WTC11 (cell line): Measurements from ENCODE around the gene HINT2. TPM values are rescaled to one million over a fixed set of nuclear protein-coding genes. Genes with fewer than 3 reads are reported as not detected.

Experiments used
- ATAC-seq: fragments of 200-7000 bp; cut with Tn5 transposase; 2 replicates; pipeline ENCODE4 v1.10.0; 2021; ENCODE audit warnings: mild to moderate bottlenecking, moderate library complexity
- CTCF ChIA-PET: fragments of 300-600 bp; sonication (Branson Sonifier 250); formaldehyde crosslinking; loops from one replicate; lab custom pipeline; 2021; ENCODE audit warnings: antibody characterized with exemption; lab: Charles Lee
- POLR2A ChIA-PET: fragments of 350-600 bp; sonication (Branson Sonifier 250); formaldehyde crosslinking; loops from one replicate; lab custom pipeline; 2021; ENCODE audit warnings: antibody characterized with exemption; lab: Charles Lee
- DNase-seq: peaks from one replicate; pipeline ENCODE4 v3.0.0; 2021; ENCODE audit warnings: low spot score
- H3K27ac Mint-ChIP-seq: 2 replicates; pipeline ENCODE4 v1.8.0; 2021; ENCODE audit warnings: mixed read lengths
- H3K27me3 Mint-ChIP-seq: 2 replicates; pipeline ENCODE4 v1.8.0; 2021; ENCODE audit warnings: low read depth, mild to moderate bottlenecking, moderate library complexity, mixed read lengths
- H3K36me3 Mint-ChIP-seq: 2 replicates; pipeline ENCODE4 v1.8.0; 2021; ENCODE audit warnings: mixed read lengths
- H3K4me1 Mint-ChIP-seq: 2 replicates; pipeline ENCODE4 v1.8.0; 2022; ENCODE audit warnings: mixed read lengths
- H3K4me3 Mint-ChIP-seq: 2 replicates; pipeline ENCODE4 v1.8.0; 2021; ENCODE audit warnings: mild to moderate bottlenecking, moderate library complexity, mixed read lengths
- H3K9me3 Mint-ChIP-seq: 2 replicates; pipeline ENCODE4 v1.8.0; 2021; ENCODE audit warnings: mixed read lengths
- CBFB ChIP-seq: sonication (generic); formaldehyde crosslinking; IDR thresholded peaks from 2 replicates; pipeline ENCODE4 v1.8.1; 2022; ENCODE audit warnings: mild to moderate bottlenecking, low read depth, missing genetic modification reagents
- CREM ChIP-seq: sonication (generic); formaldehyde crosslinking; IDR thresholded peaks from 2 replicates; pipeline ENCODE4 v1.8.1; 2022; ENCODE audit warnings: mild to moderate bottlenecking, missing genetic modification reagents, moderate library complexity
- FOXK1 ChIP-seq: sonication (generic); formaldehyde crosslinking; IDR thresholded peaks from 2 replicates; pipeline ENCODE4 v1.8.0; 2022; ENCODE audit warnings: mild to moderate bottlenecking, moderate library complexity, missing genetic modification reagents
- NFYB ChIP-seq: sonication (generic); formaldehyde crosslinking; conservative IDR thresholded peaks from 2 replicates; pipeline ENCODE4 v1.8.0; 2022; ENCODE audit warnings: low read depth, missing genetic modification reagents
- NR2C2 ChIP-seq: sonication (generic); formaldehyde crosslinking; IDR thresholded peaks from 2 replicates; pipeline ENCODE4 v1.8.0; 2022; ENCODE audit warnings: mild to moderate bottlenecking, missing genetic modification reagents
- OVOL2 ChIP-seq: fragments of 250-450 bp; sonication (Bioruptor Pico); IDR thresholded peaks from 2 replicates; pipeline ENCODE4 v1.9.0; 2021; ENCODE audit warnings: mild to moderate bottlenecking, borderline replicate concordance
- SMAD3 ChIP-seq: sonication (generic); formaldehyde crosslinking; IDR thresholded peaks from 2 replicates; pipeline ENCODE4 v1.8.0; 2022; ENCODE audit warnings: missing genetic modification reagents, mild to moderate bottlenecking, borderline replicate concordance
- TCF7 ChIP-seq: sonication (generic); formaldehyde crosslinking; IDR thresholded peaks from 2 replicates; pipeline ENCODE4 v1.8.0; 2022; ENCODE audit warnings: mild to moderate bottlenecking, low read depth, missing genetic modification reagents, moderate library complexity
- ZBTB21 ChIP-seq: sonication (generic); formaldehyde crosslinking; IDR thresholded peaks from 2 replicates; pipeline ENCODE4 v1.8.1; 2023; ENCODE audit warnings: mild to moderate bottlenecking, missing genetic modification reagents, borderline replicate concordance
- ZNF396 ChIP-seq: fragments of 250-450 bp; sonication (Bioruptor Pico); IDR thresholded peaks from 2 replicates; pipeline ENCODE4 v1.8.0; 2021; ENCODE audit warnings: mild to moderate bottlenecking, moderate library complexity, borderline replicate concordance
- ZNF416 ChIP-seq: fragments of 250-450 bp; sonication (Bioruptor Pico); IDR thresholded peaks from 2 replicates; pipeline ENCODE4 v1.9.0; 2021; ENCODE audit warnings: mild to moderate bottlenecking, inconsistent platforms
- ZNF671 ChIP-seq: fragments of 250-450 bp; sonication (Bioruptor Pico); IDR thresholded peaks from 2 replicates; pipeline ENCODE4 v1.8.0; 2021; ENCODE audit warnings: mild to moderate bottlenecking
- total RNA-seq: library from RNA; stranded (reverse); gene quantifications from 3 replicates; pipeline ENCODE4 v1.2.3, GENCODE V29; 2021
- TF ChIP-seq, protein P1 (sequence below): sonication (generic); formaldehyde crosslinking; IDR thresholded peaks from 2 replicates; pipeline ENCODE4 v1.8.1; 2022; ENCODE audit warnings: low read depth, missing genetic modification reagents, borderline replicate concordance
- TF ChIP-seq, protein P2 (sequence below): fragments of 250-450 bp; sonication (Bioruptor Pico); IDR thresholded peaks from 2 replicates; pipeline ENCODE4 v1.9.0; 2021; ENCODE audit warnings: moderate library complexity, mild to moderate bottlenecking, inconsistent platforms, borderline replicate concordance
- TF ChIP-seq, protein P3 (sequence below): sonication (generic); formaldehyde crosslinking; IDR thresholded peaks from 2 replicates; pipeline ENCODE4 v1.8.1; 2022; ENCODE audit warnings: mild to moderate bottlenecking, moderate library complexity, missing genetic modification reagents
- TF ChIP-seq, protein P4 (sequence below): fragments of 250-450 bp; sonication (Bioruptor Pico); IDR thresholded peaks from 2 replicates; pipeline ENCODE4 v1.8.0; 2021; ENCODE audit warnings: mild to moderate bottlenecking
- TF ChIP-seq, protein P5 (sequence below): fragments of 200-600 bp; IDR thresholded peaks from 2 replicates; pipeline ENCODE4 v1.8.0; 2022; ENCODE audit warnings: antibody characterized with exemption
- TF ChIP-seq, protein P6 (sequence below): fragments of 250-450 bp; sonication (Bioruptor Pico); IDR thresholded peaks from 2 replicates; pipeline ENCODE4 v1.9.0; 2021; ENCODE audit warnings: mild to moderate bottlenecking, borderline replicate concordance
- TF ChIP-seq, protein P7 (sequence below): fragments of 250-450 bp; sonication (Bioruptor Pico); IDR thresholded peaks from 2 replicates; pipeline ENCODE4 v1.9.0; 2021; ENCODE audit warnings: mild to moderate bottlenecking
- TF ChIP-seq, protein P8 (sequence below): sonication (generic); formaldehyde crosslinking; IDR thresholded peaks from 2 replicates; pipeline ENCODE4 v1.8.1; 2023; ENCODE audit warnings: mild to moderate bottlenecking, missing genetic modification reagents

HINT2 gene
- total RNA-seq, 1 experiment from 2014 or later, result 33.6 TPM

DNA sequence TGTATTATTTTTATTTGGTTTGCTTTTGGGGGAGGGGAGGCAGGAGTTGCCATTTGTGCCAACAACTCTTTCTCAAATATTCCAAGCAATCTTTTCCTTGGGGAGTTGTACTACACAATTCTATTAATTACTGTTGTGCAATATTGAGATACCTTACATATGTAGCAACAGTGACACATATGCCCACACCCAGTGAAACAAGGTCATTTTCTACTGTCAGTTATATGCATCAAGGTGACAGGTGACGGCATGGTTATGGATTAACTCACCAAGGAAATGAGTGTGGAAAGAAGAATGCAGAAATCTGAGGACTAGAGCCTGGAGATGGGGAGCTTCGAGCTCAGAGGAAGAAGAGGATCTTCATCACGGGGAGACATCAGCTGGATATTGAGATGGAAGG, 42.9 kb downstream of the HINT2 start:
- no peak overlapping the region for H3K4me3 Mint-ChIP-seq
- TF ChIP-seq, protein P1, sequence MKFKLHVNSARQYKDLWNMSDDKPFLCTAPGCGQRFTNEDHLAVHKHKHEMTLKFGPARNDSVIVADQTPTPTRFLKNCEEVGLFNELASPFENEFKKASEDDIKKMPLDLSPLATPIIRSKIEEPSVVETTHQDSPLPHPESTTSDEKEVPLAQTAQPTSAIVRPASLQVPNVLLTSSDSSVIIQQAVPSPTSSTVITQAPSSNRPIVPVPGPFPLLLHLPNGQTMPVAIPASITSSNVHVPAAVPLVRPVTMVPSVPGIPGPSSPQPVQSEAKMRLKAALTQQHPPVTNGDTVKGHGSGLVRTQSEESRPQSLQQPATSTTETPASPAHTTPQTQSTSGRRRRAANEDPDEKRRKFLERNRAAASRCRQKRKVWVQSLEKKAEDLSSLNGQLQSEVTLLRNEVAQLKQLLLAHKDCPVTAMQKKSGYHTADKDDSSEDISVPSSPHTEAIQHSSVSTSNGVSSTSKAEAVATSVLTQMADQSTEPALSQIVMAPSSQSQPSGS, result no peak
- TF ChIP-seq ZNF396, result no peak
- DNase-seq (no peak), ATAC-seq (no peak)
- ChIA-PET CTCF (interaction anchor here (0.8 to 3.3 kb wide), 4 partner anchors 18 to 161 kb away, joined by 3 to 18 read pairs (median 3); no protein-coding TSS in a partner anchor), POLR2A (no interaction called here)
- peaks cover 18% of the 10 kb centered on the region for H3K4me1 Mint-ChIP-seq
- H3K36me3 Mint-ChIP-seq, result no peaks in the 10 kb centered on the region
- no peaks in the 10 kb centered on the region for H3K27me3 Mint-ChIP-seq
- H3K27ac Mint-ChIP-seq, result no peak overlapping the region
- H3K9me3 Mint-ChIP-seq, result no peaks in the 10 kb centered on the region

DNA sequence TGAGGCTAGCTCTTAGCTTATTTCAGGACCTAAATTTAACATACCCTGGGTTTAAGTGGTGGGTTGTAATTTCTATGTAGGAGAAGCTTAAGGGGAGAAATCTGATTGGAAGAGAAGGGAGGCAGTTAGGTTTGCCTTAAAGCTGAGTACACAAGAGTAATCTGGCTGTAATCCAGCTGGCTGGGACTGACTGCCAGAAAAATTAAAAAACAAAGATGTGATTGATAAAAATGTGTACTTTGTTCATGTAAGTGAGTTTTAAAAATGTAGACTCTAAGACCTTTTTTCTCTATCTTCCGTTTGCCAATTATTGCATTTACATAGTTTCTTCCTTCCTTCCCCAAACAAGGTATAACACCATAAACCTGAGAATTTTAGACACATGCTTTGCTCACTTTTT, 43.3 kb downstream of the HINT2 start:
- H3K36me3 Mint-ChIP-seq, result no peaks in the 10 kb centered on the region
- POLR2A ChIA-PET, result interaction anchor here (1.4 kb wide), 1 partner anchor 15 kb away, joined by 6 read pairs; no protein-coding TSS in a partner anchor

More for the DNA sequence above, 43.3 kb downstream of the HINT2 start:
- H3K4me3 Mint-ChIP-seq, result no peak overlapping the region
- CTCF ChIA-PET, result interaction anchor here (0.6 to 3.3 kb wide), 4 partner anchors 11 to 131 kb away, joined by 3 to 18 read pairs (median 3); no protein-coding TSS in a partner anchor
- peaks cover 18% of the 10 kb centered on the region for H3K4me1 Mint-ChIP-seq
- H3K27ac Mint-ChIP-seq, result no peak overlapping the region
- no peaks in the 10 kb centered on the region for H3K9me3 Mint-ChIP-seq
- ATAC-seq (no peak), DNase-seq (no peak)
- H3K27me3 Mint-ChIP-seq, result no peaks in the 10 kb centered on the region
- TF ChIP-seq ZBTB21 (no peak), OVOL2 (no peak), FOXK1 (no peak), CREM (CRISPR knock-in tag) (no peak), SMAD3 (CRISPR knock-in tag) (no peak), ZNF416 (CRISPR knock-in tag) (no peak), NFYB (CRISPR knock-in tag) (no peak), NR2C2 (no peak), TCF7 (CRISPR knock-in tag) (no peak), CBFB (no peak), ZNF671 (CRISPR knock-in tag) (no peak)
- TF ChIP-seq, protein P2, sequence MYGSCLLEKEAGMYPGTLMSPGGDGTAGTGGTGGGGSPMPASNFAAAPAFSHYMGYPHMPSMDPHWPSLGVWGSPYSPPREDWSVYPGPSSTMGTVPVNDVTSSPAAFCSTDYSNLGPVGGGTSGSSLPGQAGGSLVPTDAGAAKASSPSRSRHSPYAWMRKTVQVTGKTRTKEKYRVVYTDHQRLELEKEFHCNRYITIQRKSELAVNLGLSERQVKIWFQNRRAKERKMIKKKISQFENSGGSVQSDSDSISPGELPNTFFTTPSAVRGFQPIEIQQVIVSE (CRISPR knock-in tag), result no peak
- TF ChIP-seq, protein P3, sequence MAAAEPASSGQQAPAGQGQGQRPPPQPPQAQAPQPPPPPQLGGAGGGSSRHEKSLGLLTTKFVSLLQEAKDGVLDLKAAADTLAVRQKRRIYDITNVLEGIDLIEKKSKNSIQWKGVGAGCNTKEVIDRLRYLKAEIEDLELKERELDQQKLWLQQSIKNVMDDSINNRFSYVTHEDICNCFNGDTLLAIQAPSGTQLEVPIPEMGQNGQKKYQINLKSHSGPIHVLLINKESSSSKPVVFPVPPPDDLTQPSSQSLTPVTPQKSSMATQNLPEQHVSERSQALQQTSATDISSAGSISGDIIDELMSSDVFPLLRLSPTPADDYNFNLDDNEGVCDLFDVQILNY, result no peak
- TF ChIP-seq, protein P4, sequence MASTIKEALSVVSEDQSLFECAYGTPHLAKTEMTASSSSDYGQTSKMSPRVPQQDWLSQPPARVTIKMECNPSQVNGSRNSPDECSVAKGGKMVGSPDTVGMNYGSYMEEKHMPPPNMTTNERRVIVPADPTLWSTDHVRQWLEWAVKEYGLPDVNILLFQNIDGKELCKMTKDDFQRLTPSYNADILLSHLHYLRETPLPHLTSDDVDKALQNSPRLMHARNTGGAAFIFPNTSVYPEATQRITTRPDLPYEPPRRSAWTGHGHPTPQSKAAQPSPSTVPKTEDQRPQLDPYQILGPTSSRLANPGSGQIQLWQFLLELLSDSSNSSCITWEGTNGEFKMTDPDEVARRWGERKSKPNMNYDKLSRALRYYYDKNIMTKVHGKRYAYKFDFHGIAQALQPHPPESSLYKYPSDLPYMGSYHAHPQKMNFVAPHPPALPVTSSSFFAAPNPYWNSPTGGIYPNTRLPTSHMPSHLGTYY (CRISPR knock-in tag), result no peak
- TF ChIP-seq, protein P5, sequence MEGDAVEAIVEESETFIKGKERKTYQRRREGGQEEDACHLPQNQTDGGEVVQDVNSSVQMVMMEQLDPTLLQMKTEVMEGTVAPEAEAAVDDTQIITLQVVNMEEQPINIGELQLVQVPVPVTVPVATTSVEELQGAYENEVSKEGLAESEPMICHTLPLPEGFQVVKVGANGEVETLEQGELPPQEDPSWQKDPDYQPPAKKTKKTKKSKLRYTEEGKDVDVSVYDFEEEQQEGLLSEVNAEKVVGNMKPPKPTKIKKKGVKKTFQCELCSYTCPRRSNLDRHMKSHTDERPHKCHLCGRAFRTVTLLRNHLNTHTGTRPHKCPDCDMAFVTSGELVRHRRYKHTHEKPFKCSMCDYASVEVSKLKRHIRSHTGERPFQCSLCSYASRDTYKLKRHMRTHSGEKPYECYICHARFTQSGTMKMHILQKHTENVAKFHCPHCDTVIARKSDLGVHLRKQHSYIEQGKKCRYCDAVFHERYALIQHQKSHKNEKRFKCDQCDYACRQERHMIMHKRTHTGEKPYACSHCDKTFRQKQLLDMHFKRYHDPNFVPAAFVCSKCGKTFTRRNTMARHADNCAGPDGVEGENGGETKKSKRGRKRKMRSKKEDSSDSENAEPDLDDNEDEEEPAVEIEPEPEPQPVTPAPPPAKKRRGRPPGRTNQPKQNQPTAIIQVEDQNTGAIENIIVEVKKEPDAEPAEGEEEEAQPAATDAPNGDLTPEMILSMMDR, result no peak
- TF ChIP-seq, protein P6, sequence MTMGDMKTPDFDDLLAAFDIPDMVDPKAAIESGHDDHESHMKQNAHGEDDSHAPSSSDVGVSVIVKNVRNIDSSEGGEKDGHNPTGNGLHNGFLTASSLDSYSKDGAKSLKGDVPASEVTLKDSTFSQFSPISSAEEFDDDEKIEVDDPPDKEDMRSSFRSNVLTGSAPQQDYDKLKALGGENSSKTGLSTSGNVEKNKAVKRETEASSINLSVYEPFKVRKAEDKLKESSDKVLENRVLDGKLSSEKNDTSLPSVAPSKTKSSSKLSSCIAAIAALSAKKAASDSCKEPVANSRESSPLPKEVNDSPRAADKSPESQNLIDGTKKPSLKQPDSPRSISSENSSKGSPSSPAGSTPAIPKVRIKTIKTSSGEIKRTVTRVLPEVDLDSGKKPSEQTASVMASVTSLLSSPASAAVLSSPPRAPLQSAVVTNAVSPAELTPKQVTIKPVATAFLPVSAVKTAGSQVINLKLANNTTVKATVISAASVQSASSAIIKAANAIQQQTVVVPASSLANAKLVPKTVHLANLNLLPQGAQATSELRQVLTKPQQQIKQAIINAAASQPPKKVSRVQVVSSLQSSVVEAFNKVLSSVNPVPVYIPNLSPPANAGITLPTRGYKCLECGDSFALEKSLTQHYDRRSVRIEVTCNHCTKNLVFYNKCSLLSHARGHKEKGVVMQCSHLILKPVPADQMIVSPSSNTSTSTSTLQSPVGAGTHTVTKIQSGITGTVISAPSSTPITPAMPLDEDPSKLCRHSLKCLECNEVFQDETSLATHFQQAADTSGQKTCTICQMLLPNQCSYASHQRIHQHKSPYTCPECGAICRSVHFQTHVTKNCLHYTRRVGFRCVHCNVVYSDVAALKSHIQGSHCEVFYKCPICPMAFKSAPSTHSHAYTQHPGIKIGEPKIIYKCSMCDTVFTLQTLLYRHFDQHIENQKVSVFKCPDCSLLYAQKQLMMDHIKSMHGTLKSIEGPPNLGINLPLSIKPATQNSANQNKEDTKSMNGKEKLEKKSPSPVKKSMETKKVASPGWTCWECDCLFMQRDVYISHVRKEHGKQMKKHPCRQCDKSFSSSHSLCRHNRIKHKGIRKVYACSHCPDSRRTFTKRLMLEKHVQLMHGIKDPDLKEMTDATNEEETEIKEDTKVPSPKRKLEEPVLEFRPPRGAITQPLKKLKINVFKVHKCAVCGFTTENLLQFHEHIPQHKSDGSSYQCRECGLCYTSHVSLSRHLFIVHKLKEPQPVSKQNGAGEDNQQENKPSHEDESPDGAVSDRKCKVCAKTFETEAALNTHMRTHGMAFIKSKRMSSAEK (CRISPR knock-in tag), result no peak
- TF ChIP-seq, protein P7, sequence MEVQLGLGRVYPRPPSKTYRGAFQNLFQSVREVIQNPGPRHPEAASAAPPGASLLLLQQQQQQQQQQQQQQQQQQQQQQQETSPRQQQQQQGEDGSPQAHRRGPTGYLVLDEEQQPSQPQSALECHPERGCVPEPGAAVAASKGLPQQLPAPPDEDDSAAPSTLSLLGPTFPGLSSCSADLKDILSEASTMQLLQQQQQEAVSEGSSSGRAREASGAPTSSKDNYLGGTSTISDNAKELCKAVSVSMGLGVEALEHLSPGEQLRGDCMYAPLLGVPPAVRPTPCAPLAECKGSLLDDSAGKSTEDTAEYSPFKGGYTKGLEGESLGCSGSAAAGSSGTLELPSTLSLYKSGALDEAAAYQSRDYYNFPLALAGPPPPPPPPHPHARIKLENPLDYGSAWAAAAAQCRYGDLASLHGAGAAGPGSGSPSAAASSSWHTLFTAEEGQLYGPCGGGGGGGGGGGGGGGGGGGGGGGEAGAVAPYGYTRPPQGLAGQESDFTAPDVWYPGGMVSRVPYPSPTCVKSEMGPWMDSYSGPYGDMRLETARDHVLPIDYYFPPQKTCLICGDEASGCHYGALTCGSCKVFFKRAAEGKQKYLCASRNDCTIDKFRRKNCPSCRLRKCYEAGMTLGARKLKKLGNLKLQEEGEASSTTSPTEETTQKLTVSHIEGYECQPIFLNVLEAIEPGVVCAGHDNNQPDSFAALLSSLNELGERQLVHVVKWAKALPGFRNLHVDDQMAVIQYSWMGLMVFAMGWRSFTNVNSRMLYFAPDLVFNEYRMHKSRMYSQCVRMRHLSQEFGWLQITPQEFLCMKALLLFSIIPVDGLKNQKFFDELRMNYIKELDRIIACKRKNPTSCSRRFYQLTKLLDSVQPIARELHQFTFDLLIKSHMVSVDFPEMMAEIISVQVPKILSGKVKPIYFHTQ (CRISPR knock-in tag), result no peak
- TF ChIP-seq, protein P8, sequence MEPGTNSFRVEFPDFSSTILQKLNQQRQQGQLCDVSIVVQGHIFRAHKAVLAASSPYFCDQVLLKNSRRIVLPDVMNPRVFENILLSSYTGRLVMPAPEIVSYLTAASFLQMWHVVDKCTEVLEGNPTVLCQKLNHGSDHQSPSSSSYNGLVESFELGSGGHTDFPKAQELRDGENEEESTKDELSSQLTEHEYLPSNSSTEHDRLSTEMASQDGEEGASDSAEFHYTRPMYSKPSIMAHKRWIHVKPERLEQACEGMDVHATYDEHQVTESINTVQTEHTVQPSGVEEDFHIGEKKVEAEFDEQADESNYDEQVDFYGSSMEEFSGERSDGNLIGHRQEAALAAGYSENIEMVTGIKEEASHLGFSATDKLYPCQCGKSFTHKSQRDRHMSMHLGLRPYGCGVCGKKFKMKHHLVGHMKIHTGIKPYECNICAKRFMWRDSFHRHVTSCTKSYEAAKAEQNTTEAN (CRISPR knock-in tag), result no peak
- TF ChIP-seq, all 79 proteins: peak for 0
